Ovary (tissue), 3 donors: ENCODE results near the gene SH3PXD2B.

Experiments used
- EP300 ChIP-seq: sonication (generic); formaldehyde crosslinking; IDR thresholded peaks from one replicate; pipeline ENCODE4 v1.6.1; 2017; ENCODE audit warnings: antibody characterized with exemption
- TF ChIP-seq, protein P1 (sequence below), 3 donors: fragments of 450-650 bp in 2 of 3; fragments of 200-600 bp in 1 of 3; IDR thresholded peaks; one replicate each; pipeline versions ENCODE4 v1.5.1 to v1.8.0; 2016 to 2022; ENCODE audit warnings: antibody characterized with exemption in 3 of 3, mild to moderate bottlenecking in 1 of 3
- donor health status: DM: no; HTN: no; CAD: no.

DNA sequence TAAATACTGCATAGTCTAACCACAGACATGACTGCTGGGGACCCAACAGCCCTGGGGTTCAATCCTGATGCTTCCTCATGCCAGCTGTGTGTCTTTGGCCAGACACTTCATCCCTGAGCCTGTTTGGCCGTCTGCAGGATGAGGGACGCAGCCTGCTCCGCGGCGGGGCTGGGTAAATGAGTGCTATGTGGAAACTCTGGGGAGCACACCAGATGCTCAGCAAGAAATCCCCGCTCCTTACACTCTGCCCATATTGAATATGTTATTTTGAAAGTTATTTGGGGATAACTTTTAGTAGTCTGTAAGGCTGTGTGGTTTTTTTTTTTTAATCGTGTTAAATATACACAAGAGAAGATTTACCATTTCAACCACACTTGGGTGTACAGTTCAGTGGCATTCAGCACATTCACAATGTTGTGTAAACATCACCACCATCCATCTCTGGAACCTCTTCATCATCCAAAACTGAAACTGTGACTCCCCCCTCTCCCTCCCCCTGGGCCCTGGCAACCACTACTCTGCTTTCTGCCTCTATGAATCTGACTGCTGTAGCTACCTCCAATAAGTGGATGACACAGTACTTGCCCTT lies 42.7 kb downstream of the SH3PXD2B start:
- TF ChIP-seq, protein P1, sequence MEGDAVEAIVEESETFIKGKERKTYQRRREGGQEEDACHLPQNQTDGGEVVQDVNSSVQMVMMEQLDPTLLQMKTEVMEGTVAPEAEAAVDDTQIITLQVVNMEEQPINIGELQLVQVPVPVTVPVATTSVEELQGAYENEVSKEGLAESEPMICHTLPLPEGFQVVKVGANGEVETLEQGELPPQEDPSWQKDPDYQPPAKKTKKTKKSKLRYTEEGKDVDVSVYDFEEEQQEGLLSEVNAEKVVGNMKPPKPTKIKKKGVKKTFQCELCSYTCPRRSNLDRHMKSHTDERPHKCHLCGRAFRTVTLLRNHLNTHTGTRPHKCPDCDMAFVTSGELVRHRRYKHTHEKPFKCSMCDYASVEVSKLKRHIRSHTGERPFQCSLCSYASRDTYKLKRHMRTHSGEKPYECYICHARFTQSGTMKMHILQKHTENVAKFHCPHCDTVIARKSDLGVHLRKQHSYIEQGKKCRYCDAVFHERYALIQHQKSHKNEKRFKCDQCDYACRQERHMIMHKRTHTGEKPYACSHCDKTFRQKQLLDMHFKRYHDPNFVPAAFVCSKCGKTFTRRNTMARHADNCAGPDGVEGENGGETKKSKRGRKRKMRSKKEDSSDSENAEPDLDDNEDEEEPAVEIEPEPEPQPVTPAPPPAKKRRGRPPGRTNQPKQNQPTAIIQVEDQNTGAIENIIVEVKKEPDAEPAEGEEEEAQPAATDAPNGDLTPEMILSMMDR (IDR thresholded peaks at IDR 0.05): no peak
- TF ChIP-seq EP300: no peak
